Gastroesophageal sphincter (tissue), 3 donors: ENCODE results near the gene CCSER2.

ENCODE experiments used
- CTCF ChIP-seq, 4 experiments: fragments of 200-600 bp in 2 of 4; fragments of 450-650 bp in 2 of 4; sonication (generic) in 1 of 4; IDR thresholded peaks; one replicate each; pipeline ENCODE4 v1.5.1; 2017 to 2019; ENCODE audit warnings: antibody characterized with exemption in 4 of 4, mild to moderate bottlenecking in 2 of 4, moderate library complexity in 2 of 4
- EP300 ChIP-seq: sonication (generic); formaldehyde crosslinking; IDR thresholded peaks from one replicate; pipeline ENCODE4 v1.6.1; 2017; ENCODE audit warnings: antibody characterized with exemption, mild to moderate bottlenecking
- POLR2A ChIP-seq, 2 donors: fragments of 450-650 bp; IDR thresholded peaks; one replicate each; pipeline ENCODE4 v1.6.1; 2017; ENCODE audit warnings: antibody characterized with exemption in 2 of 2, mild to moderate bottlenecking in 2 of 2, moderate library complexity in 1 of 2
- POLR2AphosphoS5 ChIP-seq: sonication (generic); formaldehyde crosslinking; IDR thresholded peaks from one replicate; pipeline ENCODE4 v1.6.1; 2017; ENCODE audit warnings: antibody characterized with exemption

DNA sequence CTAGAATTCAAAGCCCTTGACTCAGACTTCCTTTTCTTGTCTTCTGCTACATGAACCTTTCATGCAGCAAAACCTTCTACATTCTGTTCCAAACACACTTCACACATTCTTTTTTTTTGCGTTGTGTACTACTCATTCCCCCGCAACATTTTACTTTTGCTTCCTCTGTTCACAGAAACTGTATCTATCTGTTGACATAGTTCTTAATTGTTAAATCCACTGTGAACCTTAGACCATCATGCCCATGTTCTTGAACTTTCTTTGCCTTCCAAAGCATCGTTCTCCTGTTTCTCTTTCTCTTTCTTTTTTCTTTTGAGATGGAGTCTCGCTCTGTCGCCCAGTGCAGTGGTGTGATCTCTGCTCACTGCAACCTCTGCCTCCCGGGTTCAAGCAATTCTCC, 14.2 kb downstream of the CCSER2 start:
- TF ChIP-seq CTCF (IDR thresholded peaks at IDR 0.05) (no peak), POLR2AphosphoS5 (no peak), POLR2A (IDR thresholded peaks at IDR 0.05) (no peak), EP300 (no peak)
